GM21528 (cell line): ENCODE data around the gene BUD31.
"Not testable (repeated sequence)": the region's sequence is repeated elsewhere in the genome, so short reads cannot be mapped to it uniquely, and the experiment has no call there.

ENCODE experiments used
- ATAC-seq: cut with Tn5 transposase; IDR thresholded peaks from one replicate; pipeline ENCODE4 v1.9.1; 2021; ENCODE audit warnings: mild to moderate bottlenecking, moderate library complexity; ENCODE audit not compliant: unreplicated experiment, low FRiP score

BUD31 gene

DNA sequence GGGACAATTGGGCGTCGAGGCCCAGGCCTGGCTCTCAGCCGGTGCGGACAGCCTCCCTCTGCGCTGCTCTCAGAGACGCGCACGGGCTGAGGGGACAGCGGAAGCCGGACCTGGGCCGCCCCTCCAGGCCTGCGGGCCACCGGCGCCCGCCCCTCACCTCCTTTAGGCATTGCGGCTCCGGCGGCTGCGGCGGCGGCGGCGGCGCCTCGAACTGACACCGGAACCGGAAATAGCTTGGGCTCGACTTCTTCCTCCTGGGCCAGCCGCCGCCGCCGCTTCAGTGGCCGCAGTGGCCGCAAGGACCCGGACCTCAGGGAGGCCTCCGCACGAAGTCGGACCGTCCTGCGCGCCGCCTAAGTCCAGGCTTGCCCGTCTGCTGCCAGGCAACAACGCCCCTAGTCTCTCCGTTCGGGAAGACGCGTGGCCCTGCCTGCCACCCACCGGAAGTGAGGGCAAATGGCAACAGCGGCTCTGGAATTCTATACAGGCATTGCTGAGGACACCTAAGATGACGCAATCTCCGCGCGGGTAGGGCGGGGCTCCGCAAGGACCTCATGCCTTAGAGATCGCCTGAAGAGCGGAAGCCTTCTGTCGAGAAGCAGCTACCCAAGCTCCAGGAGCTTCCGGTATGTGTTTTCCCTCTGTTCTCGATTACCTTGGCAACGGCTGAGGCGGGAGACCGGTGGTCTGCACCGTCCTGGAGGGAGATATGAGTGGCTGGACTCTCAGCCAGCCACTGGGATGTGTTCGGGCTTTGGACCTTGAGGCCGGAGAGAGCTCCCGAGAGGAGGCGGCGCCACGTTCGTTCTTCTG, at the start of gene BUD31, which contains the start of gene PDAP1:
Gene BUD31, plus strand, starts transcription at position 591 of the 813 bp plus-strand sequence. CDS start 2,124 bp downstream, outside the sequence.
Gene PDAP1, minus strand, starts transcription at position 219 of the 813 bp plus-strand sequence. Its CDS starts 49 bp downstream, at position 170.
- peak; percentile 76 for ATAC-seq

DNA sequence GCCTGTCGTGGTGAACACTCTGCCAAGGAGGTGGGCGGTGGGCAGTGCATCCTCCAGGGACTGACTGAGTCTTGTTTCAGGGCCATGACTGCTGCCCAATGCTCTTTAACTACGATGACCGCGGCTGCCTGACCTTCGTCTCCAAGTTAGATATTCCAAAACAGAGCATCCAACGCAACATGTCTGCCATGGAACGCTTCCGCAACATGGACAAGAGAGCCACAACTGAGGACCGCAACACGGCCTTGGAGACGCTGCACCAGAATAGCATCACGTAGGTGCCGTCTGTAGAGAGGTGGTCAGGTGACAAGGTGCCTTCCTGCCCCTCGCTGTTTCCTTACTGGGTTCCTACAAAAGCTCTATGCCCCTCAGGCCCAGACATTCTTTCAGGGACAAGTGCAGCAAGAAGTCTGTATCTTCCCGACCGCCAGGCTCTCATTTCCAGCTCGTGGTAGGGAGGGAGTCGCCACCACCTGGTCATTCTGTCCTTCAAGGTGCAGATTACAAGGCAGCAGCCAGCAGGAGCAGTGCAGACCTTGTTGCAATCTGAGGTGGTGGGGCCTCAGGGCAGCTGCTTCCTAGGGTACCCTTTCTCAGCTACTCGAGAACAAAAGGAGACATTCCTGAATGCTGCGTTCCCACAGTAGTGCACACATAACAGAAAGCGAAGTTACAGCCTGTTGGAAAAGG, 49.2 kb upstream of the BUD31 start:
- ATAC-seq, result no peak

DNA sequence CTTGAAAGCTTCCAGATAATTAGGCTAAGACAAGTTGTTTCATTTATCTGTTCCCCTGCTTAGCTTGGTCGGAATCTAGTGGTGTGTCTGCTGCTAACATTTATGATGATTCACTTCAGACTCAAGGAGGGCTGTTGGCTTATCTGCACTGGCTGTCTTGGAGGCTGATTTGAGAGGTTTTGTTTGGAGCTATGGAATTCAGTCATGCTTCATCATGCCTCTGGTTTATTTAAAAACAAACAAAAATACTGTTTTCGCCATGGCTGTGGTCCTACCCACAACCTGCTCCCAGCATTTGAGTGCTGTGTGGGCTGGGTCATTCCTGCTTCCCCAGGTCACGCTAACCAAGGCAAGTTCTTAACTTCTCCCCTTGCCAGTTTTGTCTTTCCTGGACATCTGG, 46.0 kb upstream of the BUD31 start:
- ATAC-seq, result no peak

GRCh38 chr7:99363286-99363685, 45.5 kb upstream of the BUD31 start:
- no peak for ATAC-seq

DNA sequence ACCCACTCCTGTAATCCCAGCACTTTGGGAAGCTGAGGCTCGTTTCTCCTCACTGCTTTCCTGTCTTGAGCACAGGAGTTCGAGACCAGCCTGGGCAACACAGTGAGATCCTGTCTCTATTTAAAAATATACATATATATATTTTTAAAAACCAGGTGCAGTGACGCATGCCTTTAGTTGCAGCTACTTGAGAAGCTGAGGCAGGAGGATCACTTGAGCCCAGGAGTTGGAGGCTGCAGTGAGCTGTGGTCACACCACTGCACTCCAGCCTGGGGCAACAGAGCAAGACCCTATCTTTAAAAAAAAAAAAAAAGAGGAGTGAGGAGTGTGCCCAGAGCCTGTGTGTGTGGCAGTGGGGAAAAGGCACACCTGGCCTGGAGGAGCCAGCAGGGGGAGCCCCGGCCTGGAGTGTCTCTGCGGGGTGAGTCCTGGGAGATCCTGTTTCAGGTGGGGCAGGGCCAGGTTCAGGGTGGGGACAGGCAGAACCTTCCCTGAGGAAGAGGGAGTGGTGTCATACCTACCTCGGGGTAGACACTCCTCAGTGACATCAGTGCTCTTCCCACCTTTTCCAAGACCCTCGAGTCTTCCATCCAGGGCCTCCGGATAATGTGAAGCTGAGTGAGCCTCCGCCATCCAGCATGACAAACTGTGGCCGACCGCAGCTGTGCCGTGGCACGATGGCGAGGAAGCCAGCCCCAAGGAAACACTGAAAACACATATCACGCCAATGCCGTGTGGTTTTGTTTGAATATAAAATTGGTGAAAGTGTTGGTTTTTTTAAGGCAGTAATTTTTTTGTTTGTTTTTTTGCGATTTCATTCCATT, 43.2 kb upstream of the BUD31 start:
- no peak for ATAC-seq

DNA sequence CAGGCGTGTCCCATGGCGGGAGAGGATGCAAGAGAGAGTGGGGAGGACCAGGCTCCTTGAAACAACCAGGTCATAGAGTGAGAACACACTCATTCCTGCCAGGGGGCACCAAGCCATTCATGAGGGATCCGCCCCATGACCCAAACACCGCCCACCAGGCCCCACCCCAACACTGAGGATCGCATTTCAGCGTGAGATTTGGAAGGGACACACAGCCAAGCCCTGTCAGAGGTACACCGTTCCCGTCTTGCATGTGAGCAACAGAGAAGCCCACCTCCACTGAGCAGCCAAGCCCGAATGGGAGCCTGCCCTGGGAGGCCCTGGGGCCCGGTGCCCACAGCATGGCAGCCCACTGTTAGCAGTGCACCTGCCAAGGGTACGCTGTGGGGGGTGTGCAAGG, 42.1 kb upstream of the BUD31 start:
- no peak for ATAC-seq

GRCh38 chr7:99368750-99369389, 39.9 kb upstream of the BUD31 start:
- no peak for ATAC-seq

- no peak for ATAC-seq
Observed at GRCh38 chr7:99369767-99370391, 38.9 kb upstream of the BUD31 start.

DNA sequence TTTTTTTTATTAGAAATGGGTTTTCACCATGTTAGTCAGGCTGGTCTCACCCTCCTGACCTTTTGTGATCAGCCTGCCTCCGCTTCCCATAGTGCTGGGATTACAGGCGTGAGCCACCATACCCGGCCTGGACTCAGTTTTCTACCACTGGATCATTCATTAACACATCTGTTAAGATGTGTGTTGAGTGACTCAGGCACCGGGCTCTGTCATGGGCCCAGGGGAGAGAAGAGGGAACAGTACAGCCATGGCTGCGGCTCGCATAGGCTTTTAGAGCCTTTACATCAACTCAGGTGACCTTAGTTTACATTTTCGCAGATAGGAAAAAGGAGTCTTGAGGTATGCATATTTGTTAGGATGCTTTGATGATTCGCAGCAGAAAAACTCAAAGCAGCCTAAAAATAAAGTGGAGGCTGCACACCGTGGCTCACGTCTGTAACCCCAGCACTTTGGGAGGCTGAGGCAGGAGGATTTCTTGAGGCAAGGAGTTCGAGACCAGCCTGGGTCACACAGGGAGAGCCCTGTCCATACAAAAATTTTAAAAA, 37.3 kb upstream of the BUD31 start:
- ATAC-seq, result no peak

- no peak for ATAC-seq
Observed at GRCh38 chr7:99372275-99373090, 36.3 kb upstream of the BUD31 start.

DNA sequence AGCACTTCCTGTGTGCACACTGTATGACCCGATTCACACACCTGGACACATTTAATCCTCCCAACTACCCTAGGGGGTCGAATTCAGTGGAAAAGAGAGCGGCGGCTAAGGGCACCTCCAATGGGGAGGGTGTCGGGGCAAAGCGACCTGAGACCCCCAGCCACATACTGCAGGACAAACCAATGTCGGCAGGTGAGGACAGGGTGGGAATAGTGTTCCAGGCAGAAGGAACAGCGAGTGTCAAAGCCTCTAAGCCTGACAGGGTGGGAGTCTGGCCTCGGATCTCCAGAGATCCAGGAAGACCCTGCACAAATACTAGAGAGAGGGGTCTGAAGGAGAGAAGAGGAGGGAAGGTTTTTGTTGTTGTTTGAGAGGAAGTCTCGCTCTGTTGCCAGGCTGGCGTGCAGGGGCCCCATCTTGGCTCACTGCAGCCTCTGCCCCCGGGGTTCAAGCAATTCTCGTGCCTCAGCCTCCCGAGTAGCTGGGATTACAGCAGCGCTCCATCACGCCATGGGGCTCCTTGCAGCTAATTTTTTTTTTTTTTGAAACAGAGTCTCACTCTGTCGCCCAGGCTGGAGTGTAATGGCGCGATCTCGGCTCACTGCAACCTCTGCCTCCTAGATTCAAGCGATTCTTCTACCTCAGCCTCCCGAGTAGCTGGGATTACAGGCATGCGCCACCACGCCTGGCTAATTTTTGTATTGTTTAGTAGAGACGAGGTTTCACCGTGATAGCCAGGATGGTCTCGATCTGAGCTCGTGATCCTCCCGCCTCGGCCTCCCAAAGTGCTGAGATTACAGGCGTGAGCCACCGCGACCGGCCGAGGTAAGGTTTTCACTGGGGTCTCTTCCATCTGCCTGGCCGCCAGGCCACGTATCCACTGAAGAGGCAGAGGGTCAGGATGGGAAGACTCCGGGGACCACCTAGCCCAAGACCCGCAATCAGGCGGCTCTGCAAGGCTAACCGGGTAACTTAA, 35.4 kb upstream of the BUD31 start:
- ATAC-seq, result no peak

GRCh38 chr7:99374111-99375064, 34.4 kb upstream of the BUD31 start, which contains the start of gene ARPC1B:
Gene ARPC1B, plus strand, starts transcription at chr7:99374730. Its CDS starts 10,985 bp downstream, at chr7:99385715.
- ATAC-seq, result peak; percentile 62

DNA sequence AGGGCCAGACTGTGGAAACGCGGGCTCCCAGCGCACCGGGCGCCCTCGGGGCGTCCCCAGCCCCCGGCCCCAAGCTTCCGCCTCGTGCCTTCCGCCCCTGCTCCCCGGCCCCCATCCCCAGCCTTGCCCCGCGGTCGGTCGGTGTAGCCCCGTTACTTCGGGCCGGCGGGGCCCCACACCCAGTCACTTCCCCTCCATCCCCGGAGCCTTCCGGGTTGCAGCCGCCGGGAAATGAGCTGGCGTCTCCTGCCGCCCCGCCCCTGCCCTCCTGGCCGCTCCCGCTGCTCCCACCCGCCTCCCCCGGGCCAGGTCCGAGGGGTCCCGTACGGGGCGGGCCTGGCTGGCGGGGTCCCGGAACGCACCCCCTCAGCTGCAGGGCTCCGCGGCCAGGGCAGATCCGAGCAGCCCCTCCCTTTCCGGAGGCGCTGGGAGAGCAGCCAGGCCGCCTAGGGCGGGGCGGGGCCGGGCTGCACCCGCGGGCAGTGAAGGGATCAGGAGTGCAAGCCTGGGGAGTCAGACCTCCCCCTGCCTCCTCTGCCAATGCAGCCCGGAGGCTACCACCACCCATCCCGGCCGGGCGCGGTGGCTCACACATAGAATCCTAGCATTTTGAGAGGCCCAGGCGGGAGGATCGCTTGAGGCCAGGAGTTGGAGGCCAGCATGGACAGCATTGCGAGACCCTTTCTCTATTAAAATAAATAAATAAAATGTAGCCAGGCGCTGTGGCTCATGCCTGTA, 33.5 kb upstream of the BUD31 start:
- ATAC-seq, result peak; percentile 46

DNA sequence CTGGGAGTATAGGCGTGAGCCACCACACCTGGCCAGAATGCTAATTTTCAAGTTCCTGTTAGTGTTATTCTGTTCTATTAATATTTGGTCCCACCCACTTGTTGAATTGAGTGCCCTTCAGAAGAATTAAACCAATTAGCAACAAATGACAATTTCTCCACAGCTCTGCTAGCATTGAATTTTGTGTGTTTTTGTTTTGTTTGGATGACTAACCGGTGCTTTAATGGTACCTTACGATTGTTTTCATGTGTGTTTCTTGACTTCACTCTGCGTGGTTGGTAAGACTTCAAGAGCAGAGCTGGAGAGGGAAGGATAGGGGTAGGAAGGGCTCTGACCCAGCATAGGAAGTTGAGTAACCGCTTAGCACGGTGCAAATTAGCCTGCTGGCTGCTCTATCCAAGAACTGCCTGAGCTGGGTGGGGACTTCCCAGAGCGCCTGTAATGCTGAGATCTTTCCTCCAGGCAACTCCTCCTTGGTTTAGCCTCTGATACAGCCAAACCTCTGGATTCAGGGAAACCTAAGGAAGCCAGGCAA, 29.7 kb upstream of the BUD31 start:
- peak; percentile 25 for ATAC-seq

DNA sequence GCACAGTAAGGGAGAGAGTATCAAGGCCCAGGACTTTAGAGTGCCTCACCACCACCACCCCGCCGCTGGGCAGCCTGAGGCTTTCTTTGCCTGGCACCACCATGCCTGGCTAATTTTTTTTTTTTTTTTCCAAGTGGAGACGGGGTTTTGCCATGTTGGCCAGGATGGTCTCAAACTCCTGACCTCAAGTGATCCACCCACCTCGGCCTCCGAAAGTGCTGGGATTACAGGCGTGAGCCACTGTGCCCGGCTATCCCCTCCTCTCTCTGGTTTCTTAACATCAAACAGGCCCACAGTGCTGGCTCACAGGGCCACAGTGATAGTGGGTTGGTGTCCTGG, 29.1 kb upstream of the BUD31 start:
- ATAC-seq, result not testable (repeated sequence)
